Body of pancreas (tissue), 4 donors: ENCODE measurements around the gene PIP5K1B.

Experiments used
- POLR2A ChIP-seq, 3 donors: fragments of 450-650 bp; IDR thresholded peaks; one replicate each; pipeline ENCODE4 v1.6.1; 2016; ENCODE audit warnings: antibody characterized with exemption in 3 of 3, mild to moderate bottlenecking in 2 of 3
- TF ChIP-seq, protein P1 (sequence below), 7 experiments: fragments of 450-650 bp in 4 of 7; fragments of 200-600 bp in 3 of 7; sonication (generic) in 3 of 7; IDR thresholded peaks; one replicate each; pipeline ENCODE4 v1.5.1; 2016 to 2019; ENCODE audit warnings: antibody characterized with exemption in 7 of 7

DNA sequence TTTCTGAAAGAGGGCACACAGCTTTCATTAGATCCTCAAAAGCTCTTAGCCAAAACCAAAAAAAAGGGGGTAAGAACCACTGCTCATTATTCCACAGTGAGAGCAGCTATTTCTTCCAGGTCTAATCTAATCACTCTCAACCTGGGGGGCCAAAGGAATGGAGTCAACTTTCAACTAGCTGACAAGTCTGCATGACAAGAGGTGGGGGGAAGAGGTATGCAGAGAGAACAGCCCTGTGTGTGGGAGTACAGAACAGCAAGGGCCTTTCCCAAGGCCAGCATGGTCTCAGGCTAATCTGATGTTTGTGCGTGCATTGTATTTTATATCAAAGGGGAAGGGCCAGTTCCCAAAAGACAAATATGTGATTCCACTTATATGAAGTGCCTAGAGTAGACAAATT, 36.9 kb upstream of the PIP5K1B start:
- TF ChIP-seq, protein P1, sequence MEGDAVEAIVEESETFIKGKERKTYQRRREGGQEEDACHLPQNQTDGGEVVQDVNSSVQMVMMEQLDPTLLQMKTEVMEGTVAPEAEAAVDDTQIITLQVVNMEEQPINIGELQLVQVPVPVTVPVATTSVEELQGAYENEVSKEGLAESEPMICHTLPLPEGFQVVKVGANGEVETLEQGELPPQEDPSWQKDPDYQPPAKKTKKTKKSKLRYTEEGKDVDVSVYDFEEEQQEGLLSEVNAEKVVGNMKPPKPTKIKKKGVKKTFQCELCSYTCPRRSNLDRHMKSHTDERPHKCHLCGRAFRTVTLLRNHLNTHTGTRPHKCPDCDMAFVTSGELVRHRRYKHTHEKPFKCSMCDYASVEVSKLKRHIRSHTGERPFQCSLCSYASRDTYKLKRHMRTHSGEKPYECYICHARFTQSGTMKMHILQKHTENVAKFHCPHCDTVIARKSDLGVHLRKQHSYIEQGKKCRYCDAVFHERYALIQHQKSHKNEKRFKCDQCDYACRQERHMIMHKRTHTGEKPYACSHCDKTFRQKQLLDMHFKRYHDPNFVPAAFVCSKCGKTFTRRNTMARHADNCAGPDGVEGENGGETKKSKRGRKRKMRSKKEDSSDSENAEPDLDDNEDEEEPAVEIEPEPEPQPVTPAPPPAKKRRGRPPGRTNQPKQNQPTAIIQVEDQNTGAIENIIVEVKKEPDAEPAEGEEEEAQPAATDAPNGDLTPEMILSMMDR (IDR thresholded peaks at IDR 0.05): no peak
- TF ChIP-seq POLR2A (IDR thresholded peaks at IDR 0.05): no peak
